ENCODE results near the gene KLF4. TPM values are rescaled to one million over a fixed set of nuclear protein-coding genes. Genes with fewer than 3 reads are reported as not detected.

The KLF4 gene
- total RNA-seq, 1 donor from 2014 or later: 107 TPM

DNA sequence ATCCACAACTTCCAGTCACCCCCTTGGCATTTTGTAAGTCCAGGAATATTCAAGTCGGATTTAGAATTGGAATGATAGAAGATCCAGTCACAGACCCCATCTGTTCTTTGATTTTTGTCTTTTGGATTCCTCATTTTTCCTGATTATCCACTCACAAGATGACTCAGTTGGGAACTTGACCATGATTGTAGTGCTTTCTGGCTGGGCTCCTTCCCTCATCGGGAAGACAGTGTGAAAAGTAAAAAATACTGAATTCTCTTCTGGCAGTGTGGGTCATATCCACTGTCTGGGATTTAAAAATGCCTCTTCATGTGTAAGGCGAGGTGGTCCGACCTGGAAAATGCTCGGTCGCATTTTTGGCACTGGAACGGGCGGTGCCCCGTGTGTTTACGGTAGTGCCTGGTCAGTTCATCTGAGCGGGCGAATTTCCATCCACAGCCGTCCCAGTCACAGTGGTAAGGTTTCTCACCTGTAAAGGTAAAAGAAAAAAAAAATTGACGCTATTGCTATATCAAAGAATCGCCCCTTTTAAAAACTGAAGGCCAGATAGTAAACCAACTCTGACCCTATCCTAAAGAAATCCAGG is 4.0 kb downstream of the KLF4 start:
- intact Hi-C loops (cut with DNase I): no loop called here
- Histone ChIP-seq H3K27me3 (ENCODE audit: low read depth) (peaks cover 10% of the 10 kb centered on the region), H3K4me3 (peak overlapping the region; percentile 67), H3K9me3 (no peaks in the 10 kb centered on the region), H3K4me1 (peaks cover 20% of the 10 kb centered on the region), H3K27ac (peak overlapping the region; percentile 92), H3K36me3 (peaks cover 22% of the 10 kb centered on the region)
- TF ChIP-seq, protein P1, sequence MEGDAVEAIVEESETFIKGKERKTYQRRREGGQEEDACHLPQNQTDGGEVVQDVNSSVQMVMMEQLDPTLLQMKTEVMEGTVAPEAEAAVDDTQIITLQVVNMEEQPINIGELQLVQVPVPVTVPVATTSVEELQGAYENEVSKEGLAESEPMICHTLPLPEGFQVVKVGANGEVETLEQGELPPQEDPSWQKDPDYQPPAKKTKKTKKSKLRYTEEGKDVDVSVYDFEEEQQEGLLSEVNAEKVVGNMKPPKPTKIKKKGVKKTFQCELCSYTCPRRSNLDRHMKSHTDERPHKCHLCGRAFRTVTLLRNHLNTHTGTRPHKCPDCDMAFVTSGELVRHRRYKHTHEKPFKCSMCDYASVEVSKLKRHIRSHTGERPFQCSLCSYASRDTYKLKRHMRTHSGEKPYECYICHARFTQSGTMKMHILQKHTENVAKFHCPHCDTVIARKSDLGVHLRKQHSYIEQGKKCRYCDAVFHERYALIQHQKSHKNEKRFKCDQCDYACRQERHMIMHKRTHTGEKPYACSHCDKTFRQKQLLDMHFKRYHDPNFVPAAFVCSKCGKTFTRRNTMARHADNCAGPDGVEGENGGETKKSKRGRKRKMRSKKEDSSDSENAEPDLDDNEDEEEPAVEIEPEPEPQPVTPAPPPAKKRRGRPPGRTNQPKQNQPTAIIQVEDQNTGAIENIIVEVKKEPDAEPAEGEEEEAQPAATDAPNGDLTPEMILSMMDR (IDR thresholded peaks at IDR 0.05): no peak
- no peak for DNase-seq
- no peak for ATAC-seq

DNA sequence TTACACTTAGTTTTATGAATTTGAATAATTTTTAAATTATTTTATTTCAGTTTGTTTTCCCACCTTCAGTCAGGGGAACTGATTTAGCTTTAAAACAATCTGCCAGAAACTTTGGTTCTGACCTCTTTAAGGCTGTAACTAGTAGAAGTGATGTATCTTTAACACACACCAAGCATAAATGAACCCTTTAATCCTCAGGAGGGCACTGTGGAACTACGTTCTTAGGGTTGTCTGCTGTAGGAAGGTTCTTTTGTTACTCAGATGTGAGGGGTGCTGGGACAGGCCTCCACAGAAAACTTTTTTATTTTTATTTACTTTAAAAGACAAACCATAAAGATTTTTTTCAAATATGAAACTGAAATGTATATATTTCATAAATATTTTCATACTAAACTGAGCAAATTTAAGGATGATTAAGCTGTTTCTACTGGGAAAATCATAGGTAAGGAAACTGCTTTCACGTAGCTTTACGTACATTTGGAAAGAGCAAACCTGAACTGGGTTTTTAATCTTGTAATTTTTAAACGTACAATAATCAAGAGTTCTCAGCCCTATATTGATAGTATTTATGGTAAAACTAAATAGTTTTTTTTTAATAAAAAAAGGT is 5.3 kb downstream of the KLF4 start:
- peak overlapping the region; percentile 92 for H3K27ac ChIP-seq
- TF ChIP-seq, protein P1 (IDR thresholded peaks at IDR 0.05): peak; percentile 55
- intact Hi-C loops (cut with DNase I): no loop called here
- H3K36me3 ChIP-seq: peaks cover 22% of the 10 kb centered on the region
- DNase-seq (no peak), ATAC-seq (no peak)
- H3K27me3 ChIP-seq (ENCODE audit: low read depth): peaks cover 10% of the 10 kb centered on the region
- no peaks in the 10 kb centered on the region for H3K9me3 ChIP-seq
- H3K4me3 ChIP-seq: peak overlapping the region; percentile 67
- H3K4me1 ChIP-seq: peaks cover 17% of the 10 kb centered on the region

DNA sequence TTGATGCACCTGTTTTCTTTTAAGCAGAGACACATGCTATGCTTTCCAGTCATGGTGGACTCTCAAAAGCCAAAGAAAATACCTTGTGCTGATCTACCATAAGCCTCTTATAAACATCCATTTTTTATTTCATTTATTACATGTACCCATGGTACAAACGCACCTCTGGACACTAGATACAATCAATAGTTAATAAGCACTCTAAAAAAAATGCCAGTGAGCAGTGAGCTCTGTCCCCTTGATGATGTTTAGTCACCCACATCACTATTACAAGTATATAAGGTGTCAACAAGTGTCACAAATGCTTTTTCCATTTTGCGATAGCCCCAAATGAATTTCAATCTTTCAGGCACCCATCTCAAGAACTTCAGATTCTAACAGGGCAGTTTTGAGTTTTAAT is 5.9 kb downstream of the KLF4 start:
- Histone ChIP-seq H3K9me3 (no peaks in the 10 kb centered on the region), H3K27me3 (ENCODE audit: low read depth) (peaks cover 10% of the 10 kb centered on the region), H3K27ac (no peak overlapping the region), H3K4me3 (peak overlapping the region; percentile 67), H3K4me1 (peaks cover 20% of the 10 kb centered on the region), H3K36me3 (peaks cover 22% of the 10 kb centered on the region)
- ATAC-seq: no peak
- intact Hi-C loops (cut with DNase I): no loop called here
- TF ChIP-seq, protein P1 (IDR thresholded peaks at IDR 0.05): no peak
- DNase-seq: no peak

DNA sequence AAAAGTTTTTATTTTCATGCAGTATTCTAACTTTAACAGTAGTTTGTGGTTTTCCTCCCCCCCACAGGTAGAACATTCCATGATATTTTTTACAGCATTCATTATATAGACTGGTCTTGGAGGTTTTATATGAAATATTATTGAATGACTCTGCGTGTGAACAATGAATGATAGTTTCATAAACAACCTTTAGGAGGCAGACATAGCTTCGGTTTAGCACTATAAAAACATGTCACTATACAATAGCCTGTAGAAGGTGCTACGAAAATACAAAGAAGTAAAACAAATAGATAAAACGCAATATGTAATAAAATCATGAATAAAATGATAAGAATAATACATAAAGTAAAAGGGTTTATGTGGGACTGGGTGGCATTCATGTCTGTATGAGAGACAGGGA is 8.5 kb downstream of the KLF4 start:
- DNase-seq (no peak), ATAC-seq (no peak)
- intact Hi-C loops (cut with DNase I): no loop called here
- Histone ChIP-seq H3K4me1 (peaks cover 9% of the 10 kb centered on the region), H3K9me3 (no peaks in the 10 kb centered on the region), H3K36me3 (peaks cover 11% of the 10 kb centered on the region), H3K27me3 (ENCODE audit: low read depth) (no peaks in the 10 kb centered on the region), H3K4me3 (no peak overlapping the region), H3K27ac (no peak overlapping the region)
- TF ChIP-seq, protein P1 (IDR thresholded peaks at IDR 0.05): peak; percentile 13

DNA sequence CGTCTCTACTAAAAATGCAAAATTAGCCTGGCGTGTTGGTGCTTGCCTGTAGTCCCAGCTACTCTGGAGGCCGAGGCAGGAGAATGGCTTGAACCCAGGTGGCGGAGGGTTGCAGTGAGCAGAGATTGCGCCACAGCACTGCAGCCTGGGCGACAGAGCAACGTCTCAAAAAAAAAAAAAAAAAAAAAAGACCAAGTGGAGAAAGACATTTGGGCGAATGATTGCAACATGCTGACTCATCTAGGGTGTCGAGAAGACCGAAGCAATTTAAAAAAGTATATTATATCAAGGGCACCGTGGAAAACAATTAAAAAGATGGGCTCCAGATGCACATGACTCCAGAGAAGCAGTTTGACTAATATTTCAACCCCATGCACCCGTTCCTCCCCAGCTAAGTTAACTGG is 9.2 kb downstream of the KLF4 start:
- Histone ChIP-seq H3K4me1 (peaks cover 9% of the 10 kb centered on the region), H3K27me3 (ENCODE audit: low read depth) (no peaks in the 10 kb centered on the region), H3K9me3 (no peaks in the 10 kb centered on the region), H3K27ac (no peak overlapping the region), H3K36me3 (peaks cover 5% of the 10 kb centered on the region), H3K4me3 (peak overlapping the region; percentile 4)
- DNase-seq (peak; percentile 53), ATAC-seq (peak; percentile 18 to 28)
- TF ChIP-seq, protein P1 (IDR thresholded peaks at IDR 0.05): no peak
- intact Hi-C loops (cut with DNase I): no loop called here

Measured in lower lobe of right lung (tissue), 2 donors.